Measurements from ENCODE around the gene SPON2.

DNA sequence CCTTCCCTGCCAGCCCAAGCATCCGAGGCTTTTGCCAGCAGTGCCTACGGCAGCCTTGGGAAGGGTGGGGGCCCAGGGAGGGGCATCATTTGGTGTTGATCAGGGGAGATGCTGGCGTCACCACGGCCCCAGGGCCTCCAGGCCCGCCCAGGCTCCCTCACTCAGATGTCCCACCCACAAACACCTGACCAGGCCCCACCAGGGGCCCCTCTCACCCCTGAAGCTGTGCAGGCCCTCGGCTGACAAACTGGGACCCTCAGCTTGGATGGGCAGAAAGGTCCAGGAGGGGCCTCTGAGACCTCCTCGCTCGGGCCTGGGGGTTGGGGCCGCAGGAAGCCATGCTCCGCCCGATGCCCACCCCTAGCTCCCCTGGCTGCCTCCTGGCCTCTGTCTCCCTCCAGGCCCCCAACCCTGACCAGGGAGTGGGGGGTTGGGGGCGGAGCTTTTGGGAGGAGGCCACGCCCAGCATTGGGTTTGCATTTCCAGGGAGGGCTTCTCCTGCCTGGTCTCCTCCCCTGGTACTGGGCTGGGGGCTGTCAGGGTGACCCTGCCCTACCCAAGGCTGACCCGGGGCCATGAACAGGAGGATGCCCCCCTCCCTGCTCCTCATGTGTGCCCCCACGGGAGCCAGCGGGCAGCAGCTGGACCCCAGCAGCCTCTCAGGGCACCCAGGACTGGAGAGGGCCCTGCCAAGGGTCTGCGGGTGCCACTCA, 33.4 kb upstream of the SPON2 start:
- no peak for TF ChIP-seq NFRKB (IDR thresholded peaks at IDR 0.05)
- TF ChIP-seq FOXM1 (IDR thresholded peaks at IDR 0.05; ENCODE audit: borderline replicate concordance), result no peak
- TF ChIP-seq ZNF384 (IDR thresholded peaks at IDR 0.05), result no peak
- no peak for TF ChIP-seq BHLHE40 (IDR thresholded peaks at IDR 0.05; ENCODE audit: borderline replicate concordance)
- TF ChIP-seq FOXA1 (IDR thresholded peaks at IDR 0.05), result no peak
- TF ChIP-seq ARNT (IDR thresholded peaks at IDR 0.05), result no peak
- no peak for TF ChIP-seq ELF4 (IDR thresholded peaks at IDR 0.05)
- TF ChIP-seq TARDBP (IDR thresholded peaks at IDR 0.05), result no peak
- TF ChIP-seq FOXK2 (IDR thresholded peaks at IDR 0.05), result no peak
- TF ChIP-seq CTBP1 (IDR thresholded peaks at IDR 0.05; ENCODE audit: borderline replicate concordance), result no peak

Data from HEK293T (cell line).